HG02759 (cell line): ENCODE measurements around the gene TDRD3.

Experiments
- ATAC-seq: cut with Tn5 transposase; IDR thresholded peaks from one replicate; pipeline ENCODE4 v1.9.1; 2021; ENCODE audit warnings: mild to moderate bottlenecking, moderate library complexity; ENCODE audit not compliant: unreplicated experiment

TDRD3 gene

DNA sequence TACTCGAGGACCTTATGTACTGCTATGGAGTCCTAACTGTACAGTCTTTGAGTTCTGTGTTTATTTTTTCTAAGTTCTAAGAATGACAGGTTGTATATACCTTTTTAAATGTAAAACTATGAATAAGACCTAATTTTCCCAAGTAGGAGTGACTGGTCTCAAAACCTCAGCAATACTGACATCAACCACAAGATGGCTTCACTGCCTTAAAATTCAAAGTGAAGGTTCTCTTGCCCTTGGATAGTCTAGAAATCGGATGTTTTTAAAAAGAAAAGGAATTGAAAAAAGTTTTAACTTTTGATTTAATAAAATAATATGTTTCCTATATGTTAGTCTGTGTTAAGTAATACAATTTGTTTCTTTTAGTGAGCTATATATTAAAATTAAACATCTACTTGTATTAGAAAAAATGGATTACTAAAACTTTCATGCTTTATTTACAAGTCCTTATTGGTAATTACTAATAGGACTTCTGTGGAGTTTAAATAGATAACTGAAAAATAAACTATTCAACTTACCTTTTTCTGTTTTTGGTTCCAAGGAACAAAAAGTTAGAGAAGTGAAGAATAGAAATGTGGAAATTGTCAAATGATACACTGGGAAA is 52.0 kb downstream of the TDRD3 start:
- ATAC-seq, result peak; percentile 82

DNA sequence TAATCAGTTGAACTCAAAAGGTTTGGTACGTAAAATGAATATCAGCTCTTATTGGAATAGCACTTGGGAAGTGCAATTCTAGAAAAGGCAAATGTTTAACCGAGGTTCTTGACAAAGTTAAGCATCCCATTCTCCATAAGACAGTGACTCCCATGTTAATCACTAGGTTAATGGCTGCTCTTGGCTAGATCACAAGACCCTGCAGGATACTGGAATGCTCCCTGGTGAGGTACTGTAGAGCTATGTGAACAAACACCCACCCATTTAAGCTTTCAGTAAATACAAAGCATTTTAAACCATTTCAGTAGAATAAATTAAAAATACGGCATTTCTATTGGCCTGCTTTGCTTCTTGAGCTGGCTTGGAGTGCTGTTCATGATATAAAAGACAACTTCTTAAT is 56.5 kb downstream of the TDRD3 start:
- no peak for ATAC-seq

DNA sequence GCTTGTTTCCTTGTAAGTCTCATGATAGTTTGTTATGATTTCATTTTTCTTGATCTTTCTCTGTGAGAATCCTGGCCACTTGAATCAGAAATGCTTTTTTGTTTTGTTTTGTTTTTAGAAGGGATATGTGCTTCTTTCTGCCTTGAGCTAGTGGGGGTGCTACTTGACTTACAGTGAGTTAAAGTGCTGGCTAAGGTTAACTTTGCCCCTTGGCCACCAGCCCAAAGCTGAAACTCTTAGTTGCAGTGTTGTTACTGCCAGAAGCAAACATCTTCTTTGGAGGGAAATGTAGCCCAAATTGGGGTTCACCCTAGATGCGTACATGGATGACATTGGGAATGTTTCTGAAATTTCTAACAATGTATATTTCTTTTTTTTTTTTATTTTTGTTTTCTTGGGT is 57.4 kb downstream of the TDRD3 start:
- no peak for ATAC-seq

DNA sequence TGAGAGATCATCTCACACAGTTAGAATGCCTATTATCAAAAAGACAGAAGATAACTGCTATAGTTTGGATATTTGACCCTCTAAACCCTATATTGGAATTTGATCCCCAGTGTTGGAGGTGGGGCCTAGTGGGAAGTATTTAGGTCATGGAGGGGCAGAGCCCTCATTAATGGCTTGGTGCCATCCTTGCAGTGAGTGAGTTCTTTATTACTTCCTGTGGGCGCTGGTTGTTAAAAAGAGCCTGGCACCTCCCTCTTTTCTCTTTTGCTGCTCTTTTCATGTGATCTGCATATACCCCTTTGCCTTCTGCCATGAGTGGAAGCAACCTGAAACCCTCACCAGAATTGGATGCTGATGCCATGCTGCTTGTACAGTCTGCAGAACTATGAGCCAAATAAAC is 66.8 kb downstream of the TDRD3 start:
- ATAC-seq, result no peak

DNA sequence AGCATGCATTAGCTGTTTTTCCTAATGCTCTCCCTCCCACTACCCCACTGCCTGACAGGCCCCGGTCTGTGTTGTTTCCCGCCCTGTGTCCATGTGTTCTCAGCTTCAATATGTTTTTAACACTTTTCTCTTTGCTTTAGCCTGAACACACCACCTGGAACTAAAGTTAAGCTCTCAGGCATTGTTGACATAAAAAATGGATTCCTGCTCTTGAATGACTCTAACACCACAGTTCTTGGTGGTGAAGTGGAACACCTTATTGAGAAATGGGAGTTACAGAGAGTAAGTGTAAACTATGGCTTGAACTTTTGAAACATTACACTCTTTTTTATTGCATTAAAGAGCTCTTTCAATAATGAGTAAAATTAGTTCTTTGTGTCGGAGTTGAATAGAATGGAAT is 70.1 kb downstream of the TDRD3 start:
- ATAC-seq, result no peak

DNA sequence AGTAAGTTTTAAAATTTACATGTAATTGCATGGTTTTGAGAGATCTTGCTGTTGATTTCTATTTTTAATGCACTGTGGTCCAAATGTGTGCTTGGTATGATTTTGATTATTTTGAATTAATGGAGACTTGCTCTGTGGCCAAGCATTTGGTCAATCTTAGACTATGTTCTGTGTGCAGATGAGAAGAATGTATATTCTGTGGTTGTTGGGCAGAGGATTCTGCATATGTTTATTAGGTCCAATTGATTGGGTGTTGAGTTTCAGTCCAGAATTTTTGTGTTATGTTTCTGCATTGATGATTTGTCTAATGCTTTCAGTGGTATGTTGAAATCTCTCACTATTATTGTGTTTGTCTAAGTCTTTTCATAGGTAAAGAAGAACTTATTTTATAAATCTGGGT is 82.3 kb downstream of the TDRD3 start:
- no peak for ATAC-seq

DNA sequence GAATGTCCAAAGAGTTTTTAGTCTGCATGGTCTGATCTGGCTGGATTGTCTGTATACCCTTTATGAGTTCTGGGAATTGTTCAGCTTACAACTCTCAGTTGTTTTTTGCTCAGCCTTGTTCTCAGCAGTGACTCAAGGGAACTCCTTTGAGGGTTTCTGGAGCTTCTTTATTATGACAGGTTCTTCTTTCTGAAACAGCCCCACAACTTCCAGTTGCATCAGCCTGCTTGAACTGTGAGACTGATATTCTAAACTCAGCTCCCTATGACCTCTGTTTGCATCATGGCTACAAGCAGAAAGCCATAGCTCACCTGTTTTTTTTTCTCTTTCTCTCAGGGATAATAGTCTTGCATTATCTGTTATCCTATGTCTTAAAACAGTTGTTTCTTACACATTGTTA is 85.0 kb downstream of the TDRD3 start:
- no peak for ATAC-seq

DNA sequence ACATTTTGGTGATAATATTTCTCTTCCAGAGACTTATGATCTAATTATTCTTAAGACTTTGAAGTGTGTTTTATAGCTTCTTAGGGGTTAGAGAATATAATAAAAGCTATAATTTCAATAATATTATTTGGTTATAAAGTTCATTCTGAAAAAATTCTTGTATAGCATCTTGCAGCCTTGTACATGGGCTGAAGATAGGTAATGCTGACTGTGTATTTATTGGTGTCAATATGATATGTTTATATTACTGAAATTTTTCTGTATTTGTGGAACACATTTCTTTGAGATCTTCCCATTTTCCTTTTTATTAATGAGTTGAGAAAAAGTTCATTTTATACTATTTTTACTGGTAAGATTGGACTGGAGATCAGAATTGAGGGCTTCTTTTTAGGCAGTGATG is 87.8 kb downstream of the TDRD3 start:
- ATAC-seq, result no peak

DNA sequence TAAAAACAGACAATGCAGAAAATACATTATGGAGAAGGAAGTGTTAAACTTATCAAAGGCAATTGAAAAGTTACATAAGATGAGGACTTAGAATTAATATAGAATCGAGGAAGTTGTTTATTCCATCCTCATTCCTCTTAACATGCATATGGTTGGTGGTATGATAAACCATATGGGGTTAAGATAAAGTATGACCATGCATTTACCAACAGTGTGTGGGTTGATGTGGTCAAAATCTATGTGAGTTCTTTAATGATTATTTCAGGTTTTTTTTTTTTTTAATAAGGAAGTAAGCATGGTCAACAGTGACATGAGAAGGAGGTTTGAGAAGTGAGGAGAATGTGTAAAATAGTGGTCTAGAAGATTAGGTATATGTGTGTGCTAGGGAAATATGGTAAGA is 94.5 kb downstream of the TDRD3 start:
- no peak for ATAC-seq

DNA sequence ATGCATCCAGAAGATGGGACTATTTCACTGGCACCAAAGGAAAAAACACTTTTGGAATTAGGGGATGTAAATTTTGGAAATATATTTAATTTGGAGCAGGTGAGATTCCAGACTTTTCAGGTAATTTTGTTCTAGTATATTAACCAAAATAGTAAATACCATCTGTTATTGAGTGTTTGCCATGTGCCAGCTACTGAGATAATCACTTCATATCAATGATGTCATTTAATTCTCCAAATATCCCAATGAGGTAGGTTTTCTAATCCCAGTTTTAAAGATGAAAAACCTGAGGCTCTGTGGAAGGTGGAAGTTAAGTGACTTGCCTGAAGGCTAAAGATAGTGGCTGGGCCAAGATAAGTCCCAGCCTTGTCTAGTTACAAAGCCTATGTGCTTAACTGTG is 95.2 kb downstream of the TDRD3 start:
- ATAC-seq, result no peak

DNA sequence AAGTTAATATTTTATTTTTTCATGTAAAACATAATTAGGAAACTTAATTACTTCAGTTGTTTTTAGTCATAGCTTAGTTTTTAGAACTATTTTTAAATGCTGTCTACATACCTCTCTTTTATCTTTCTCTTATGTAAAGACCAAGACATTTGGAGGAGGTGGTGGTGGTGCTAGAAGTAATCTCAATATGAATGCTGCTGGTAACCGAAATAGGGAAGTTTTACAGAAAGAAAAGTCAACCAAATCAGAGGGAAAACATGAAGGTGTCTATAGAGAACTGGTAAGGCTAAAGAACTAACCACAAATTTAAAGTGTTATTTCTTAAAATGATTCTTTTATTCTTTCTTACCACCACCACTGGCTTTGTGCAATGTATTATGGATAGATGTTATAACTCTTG is 97.3 kb downstream of the TDRD3 start:
- ATAC-seq, result peak; percentile 53

DNA sequence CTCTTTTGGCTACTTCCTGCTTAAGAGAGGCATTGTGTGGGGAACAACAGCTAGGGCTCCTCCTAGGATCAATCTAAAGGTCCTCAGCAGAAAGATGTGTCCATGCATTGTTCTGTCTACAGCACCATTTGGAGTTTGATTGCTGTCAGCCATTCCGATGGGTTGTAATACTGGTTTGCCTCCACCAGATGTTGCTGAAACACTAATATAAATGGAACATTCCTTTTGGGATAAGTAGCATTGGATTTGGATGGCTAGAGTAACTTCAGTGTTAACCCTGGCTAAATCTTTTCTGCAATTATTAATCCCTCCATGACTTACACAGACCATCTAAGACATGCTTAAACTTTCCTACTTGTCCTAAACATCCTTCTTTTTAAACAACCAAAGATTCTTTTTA is 104.2 kb downstream of the TDRD3 start:
- no peak for ATAC-seq

DNA sequence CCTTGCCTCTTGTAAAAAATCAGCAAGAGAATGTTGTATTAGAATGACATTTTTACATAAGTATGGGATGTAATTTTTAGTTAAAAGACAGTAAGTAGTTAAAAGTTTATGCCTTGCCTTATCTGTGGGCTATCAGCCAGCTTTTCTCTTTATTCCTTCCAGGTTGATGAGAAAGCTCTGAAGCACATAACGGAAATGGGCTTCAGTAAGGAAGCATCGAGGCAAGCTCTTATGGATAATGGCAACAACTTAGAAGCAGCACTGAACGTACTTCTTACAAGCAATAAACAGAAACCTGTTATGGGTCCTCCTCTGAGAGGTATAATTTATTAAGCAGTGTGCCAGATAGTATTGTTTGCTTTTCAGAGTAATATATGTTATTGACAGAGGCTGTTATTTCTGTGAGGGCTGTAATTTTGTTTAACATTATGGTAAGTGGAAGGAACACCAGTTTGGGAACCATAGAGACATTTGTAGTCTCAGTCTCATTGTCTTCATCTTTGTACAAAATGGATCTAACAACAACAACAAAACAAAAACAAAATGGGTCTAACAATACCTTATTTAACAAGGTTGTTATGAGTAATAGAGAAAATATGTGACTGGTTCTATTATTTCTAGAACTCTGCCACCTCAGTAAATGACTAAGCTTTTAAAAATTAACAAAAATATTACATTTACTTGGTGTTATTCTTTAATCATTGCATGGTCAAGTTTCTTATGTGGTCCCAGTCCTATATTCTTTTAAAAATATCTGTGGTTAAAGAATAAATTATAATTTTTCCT is 112.8 kb downstream of the TDRD3 start:
- ATAC-seq, result no peak

DNA sequence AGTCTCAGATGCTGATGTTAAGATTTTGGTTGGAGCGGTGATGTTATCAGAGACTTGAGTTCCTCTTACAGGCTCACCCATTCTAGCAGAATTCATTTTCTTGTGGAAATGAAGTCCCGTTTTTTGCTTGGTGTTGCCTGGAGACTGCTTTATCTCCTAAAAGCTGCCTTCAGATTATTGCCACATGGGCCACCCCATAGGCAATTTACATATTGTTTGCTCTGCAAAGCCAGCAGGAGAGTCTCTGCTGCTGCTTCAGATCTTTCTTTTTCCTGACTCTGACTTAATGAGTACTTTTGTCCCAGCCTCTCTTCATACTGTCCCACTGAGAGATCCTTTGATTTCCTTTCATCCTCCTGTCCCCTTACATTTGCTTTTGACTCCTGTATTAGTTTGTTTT is 114.6 kb downstream of the TDRD3 start:
- no peak for ATAC-seq

DNA sequence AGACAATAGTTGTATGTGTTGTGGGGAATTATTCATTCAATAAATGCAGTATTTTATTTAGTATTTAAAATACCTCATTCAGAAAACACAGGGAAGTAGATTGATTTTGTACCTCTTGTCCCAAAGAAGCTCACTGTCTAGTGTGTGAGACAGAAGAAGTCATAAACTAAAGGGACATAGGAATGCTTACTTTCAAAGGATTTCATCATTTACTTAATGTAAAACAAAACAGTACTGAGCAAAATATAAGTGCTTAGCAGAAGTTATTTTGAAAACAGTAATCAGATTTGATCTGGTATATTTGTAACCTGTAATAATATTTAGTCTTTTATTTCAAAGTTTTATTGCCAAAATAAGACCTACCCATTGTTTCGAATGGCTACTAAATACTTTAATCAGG is 117.9 kb downstream of the TDRD3 start:
- ATAC-seq, result no peak

DNA sequence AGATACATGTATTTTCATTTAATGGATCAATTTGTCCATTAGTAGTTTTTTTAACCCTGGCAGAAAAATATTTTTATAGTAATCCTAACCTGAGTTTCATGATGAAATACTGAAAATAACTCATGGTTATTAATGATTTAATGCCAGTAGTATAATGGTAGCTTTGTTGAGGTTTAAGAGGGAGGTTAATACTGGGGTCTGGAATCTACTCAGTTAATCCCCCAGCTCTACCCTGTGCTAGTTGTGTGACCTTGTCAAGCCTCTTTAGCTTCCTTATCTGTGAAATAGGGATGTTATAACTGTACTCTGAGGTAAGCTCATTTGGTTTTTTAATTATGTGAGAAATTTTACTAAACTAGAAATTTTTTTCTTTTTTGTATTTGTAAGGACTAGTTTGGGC is 122.5 kb downstream of the TDRD3 start:
- no peak for ATAC-seq

DNA sequence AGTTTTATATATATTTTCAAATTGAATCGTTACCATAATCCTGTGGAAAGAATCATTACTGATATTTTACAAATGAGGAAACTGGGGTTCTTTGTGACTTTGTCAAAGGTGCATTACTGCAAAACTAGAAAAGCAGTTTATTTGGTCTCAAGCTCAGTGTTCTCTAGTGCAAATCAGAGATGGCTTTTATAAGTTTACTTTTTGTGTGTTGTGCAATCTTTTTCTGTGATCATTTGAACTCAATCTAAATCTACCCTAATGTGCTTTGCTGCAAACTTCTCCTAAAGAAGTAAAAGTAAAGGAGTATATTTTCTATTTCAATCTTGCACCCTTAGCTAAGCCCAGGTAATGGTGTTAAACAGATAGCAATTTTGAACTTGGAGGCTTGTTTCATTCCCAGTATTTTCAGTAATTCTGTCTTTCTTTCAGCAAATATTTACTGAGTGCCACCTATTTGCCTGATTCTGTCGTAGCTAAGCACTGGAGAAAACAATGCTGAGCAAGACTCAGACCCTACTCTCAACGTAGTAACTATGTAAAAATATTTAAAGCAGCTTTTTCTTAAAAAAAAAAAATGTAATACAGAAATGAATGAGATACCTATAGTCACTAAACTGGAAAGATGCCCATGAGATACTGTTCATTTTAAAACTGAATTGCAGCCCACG is 124.0 kb downstream of the TDRD3 start:
- no peak for ATAC-seq

DNA sequence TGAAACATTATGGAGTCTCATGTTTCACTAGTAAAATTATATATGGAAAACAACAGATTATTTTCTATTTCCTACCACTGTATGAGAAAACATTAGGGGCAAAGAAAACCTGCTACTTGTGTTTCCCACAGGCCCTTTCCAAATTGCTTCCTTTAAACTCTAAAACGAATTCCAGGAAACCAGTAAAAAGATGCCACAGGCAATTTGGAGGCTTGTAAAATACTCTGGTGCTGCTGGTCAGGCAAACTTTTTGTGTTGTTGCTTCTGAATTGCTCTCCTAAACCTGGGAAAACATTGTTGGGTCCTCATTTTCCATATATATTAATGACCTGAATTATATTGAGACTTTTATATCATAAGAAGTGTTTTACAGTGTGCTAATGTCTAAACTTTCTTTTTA is 141.5 kb downstream of the TDRD3 start:
- ATAC-seq, result no peak

DNA sequence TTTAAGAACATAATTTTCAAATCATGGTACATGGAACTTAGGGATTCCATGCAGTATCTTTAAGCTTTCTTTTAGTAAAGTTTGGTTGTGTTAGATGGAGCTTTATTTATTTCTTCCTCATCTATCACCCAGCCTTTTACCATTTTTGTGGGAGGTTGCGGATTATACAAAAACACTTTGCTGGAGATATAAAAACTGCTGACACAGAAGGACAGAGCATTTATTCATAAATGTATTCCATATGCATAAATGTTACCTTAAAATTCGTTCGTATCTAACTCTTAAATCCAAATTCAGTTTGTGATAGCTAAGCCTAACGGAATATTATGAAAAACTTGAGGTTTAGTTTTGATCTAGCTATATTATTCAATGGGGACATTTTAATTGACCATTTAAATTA is 143.3 kb downstream of the TDRD3 start:
- ATAC-seq, result no peak

DNA sequence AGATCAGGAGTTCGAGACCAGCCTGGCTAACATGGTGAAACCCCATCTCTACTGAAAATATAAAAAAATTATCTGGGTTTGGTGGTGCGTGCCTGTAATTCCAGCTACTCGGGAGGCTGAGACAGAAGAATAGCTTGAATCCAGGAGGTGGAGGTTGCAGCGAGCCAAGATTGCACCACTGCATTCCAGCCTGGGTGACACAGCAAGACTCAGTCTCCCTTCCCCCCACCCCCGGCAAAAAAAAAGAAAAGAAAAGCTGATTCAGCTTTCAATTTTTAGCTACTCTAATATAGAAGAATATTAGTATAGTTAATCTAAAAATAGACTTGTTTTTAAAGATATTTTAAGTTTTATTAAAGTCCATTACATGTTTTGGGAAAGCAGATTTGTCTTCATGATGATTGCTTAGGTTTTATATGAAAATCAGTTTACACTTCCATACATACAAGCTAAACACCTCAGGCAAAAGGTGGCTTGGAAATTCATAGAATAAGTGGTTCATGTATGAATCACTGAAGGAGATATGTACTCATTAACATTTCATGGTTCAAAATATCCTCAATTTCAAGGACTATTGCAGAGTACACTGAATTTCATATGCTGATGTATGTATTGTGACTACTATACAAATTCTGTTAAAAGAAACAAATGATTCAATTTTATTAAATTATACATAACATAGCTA is 165.2 kb downstream of the TDRD3 start:
- no peak for ATAC-seq

DNA sequence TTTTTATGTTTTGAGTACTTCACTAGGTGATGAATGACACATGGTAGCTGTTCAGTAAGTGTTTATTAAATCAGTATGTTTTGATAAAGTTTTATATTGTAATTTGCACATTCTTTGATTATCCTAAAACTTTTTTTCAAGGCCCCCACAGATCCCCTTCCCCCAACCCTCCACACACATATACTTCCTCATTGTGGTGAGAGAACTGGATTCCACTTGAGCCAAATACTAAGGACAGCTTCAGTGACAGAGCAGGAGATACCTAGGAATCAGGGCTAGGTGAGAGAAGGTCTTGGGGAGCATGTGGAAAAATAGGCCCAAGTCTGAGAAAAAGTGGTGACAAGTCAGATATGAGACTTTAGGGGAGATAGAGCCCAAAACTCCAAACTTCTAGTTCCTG is 174.6 kb downstream of the TDRD3 start:
- ATAC-seq, result no peak
